Keratinocyte (primary cell): ENCODE data around the gene REEP2.

Experiments used
- EZH2 ChIP-seq: IDR thresholded peaks from one replicate; pipeline ENCODE4 v1.6.1; 2012; ENCODE audit warnings: inconsistent platforms, mild to moderate bottlenecking, low read length, moderate library complexity
- TF ChIP-seq, protein P1 (sequence below), 3 experiments: IDR thresholded peaks in 1 of 3; conservative IDR thresholded peaks in 1 of 3; optimal IDR thresholded peaks in 1 of 3; 2 replicates in 2 of 3; 3 replicates in 1 of 3; pipeline versions ENCODE3 to v1.5.1; 2011; ENCODE audit warnings: low read length in 3 of 3, mild to moderate bottlenecking in 3 of 3, moderate library complexity in 2 of 3, control low read depth in 1 of 3, inconsistent platforms in 1 of 3; ENCODE audit not compliant: insufficient read depth in 2 of 3; ENCODE audit errors: extremely low read depth in 1 of 3

GRCh38 chr5:138476918-138477317 is 38.1 kb downstream of the REEP2 start:
- TF ChIP-seq, protein P1, sequence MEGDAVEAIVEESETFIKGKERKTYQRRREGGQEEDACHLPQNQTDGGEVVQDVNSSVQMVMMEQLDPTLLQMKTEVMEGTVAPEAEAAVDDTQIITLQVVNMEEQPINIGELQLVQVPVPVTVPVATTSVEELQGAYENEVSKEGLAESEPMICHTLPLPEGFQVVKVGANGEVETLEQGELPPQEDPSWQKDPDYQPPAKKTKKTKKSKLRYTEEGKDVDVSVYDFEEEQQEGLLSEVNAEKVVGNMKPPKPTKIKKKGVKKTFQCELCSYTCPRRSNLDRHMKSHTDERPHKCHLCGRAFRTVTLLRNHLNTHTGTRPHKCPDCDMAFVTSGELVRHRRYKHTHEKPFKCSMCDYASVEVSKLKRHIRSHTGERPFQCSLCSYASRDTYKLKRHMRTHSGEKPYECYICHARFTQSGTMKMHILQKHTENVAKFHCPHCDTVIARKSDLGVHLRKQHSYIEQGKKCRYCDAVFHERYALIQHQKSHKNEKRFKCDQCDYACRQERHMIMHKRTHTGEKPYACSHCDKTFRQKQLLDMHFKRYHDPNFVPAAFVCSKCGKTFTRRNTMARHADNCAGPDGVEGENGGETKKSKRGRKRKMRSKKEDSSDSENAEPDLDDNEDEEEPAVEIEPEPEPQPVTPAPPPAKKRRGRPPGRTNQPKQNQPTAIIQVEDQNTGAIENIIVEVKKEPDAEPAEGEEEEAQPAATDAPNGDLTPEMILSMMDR (optimal IDR thresholded peaks at IDR 0.05 in 1 of 3, IDR thresholded peaks at IDR 0.05 in 1 of 3, conservative IDR thresholded peaks at IDR 0.05 in 1 of 3; ENCODE audit: extremely low read depth in 1 of 3, insufficient read depth in 2 of 3, low read length in 3 of 3) = no peak
- no peak for TF ChIP-seq EZH2
